CD4-positive, alpha-beta memory T cell (primary cell): Measurements from ENCODE around the gene ABCF2. TPM values are rescaled to one million over a fixed set of nuclear protein-coding genes. Genes with fewer than 3 reads are reported as not detected.

Source experiments
- CTCF ChIA-PET: fragments of 350-600 bp; sonication (Branson Sonifier 250); formaldehyde crosslinking; loops from one replicate; lab custom pipeline; 2021; ENCODE audit warnings: inconsistent platforms; ENCODE audit not compliant: partially characterized antibody; lab: Charles Lee
- POLR2A ChIA-PET: fragments of 350-600 bp; sonication (Branson Sonifier 250); formaldehyde crosslinking; loops from one replicate; lab custom pipeline; 2021; ENCODE audit not compliant: partially characterized antibody; lab: Charles Lee
- DNase-seq, 5 donors: peaks; one replicate each; pipeline versions ENCODE4 v3.0.0 to v3.0.0-alpha.2; 2020 to 2022; ENCODE audit warnings: mixed read lengths in 1 of 5
- H3K27ac ChIP-seq: one replicate; pipeline ENCODE4 v1.7.0; 2013; ENCODE audit warnings: low read depth, low read length
- H3K27me3 ChIP-seq: 2 replicates; pipeline ENCODE4 v1.7.0; 2013; ENCODE audit warnings: mild to moderate bottlenecking, low read length, moderate library complexity; ENCODE audit not compliant: insufficient read depth
- H3K36me3 ChIP-seq: 2 replicates; pipeline ENCODE4 v1.7.0; 2013; ENCODE audit warnings: mild to moderate bottlenecking, low read length, moderate library complexity; ENCODE audit not compliant: insufficient read depth
- H3K4me1 ChIP-seq: 2 replicates; pipeline ENCODE4 v1.7.0; 2013; ENCODE audit warnings: mild to moderate bottlenecking, low read length, moderate library complexity; ENCODE audit not compliant: insufficient read depth
- H3K4me3 ChIP-seq, 2 donors: one replicate each; pipeline ENCODE4 v1.7.0; 2013; ENCODE audit warnings: low read length in 2 of 2, mild to moderate bottlenecking in 1 of 2
- H3K9me3 ChIP-seq, 2 donors: one replicate each; pipeline ENCODE4 v1.7.0; 2013; ENCODE audit warnings: low read length in 2 of 2, control low read depth in 1 of 2; ENCODE audit not compliant: control insufficient read depth in 1 of 2
- H3K27ac Mint-ChIP-seq, 7 donors: one replicate each; pipeline ENCODE4 v1.8.0; 2020 to 2021; ENCODE audit warnings: mixed read lengths in 7 of 7, mild to moderate bottlenecking in 6 of 7, inconsistent platforms in 3 of 7, moderate library complexity in 3 of 7
- H3K27me3 Mint-ChIP-seq, 2 donors: one replicate each; pipeline ENCODE4 v1.8.0; 2020 to 2021; ENCODE audit warnings: mixed read lengths in 2 of 2
- H3K36me3 Mint-ChIP-seq, 2 donors: one replicate each; pipeline ENCODE4 v1.8.0; 2020 to 2021; ENCODE audit warnings: mixed read lengths in 2 of 2, inconsistent platforms in 1 of 2, mild to moderate bottlenecking in 1 of 2
- H3K4me1 Mint-ChIP-seq, 4 donors: one replicate each; pipeline ENCODE4 v1.8.0; 2020 to 2021; ENCODE audit warnings: mixed read lengths in 4 of 4, mild to moderate bottlenecking in 1 of 4
- H3K4me3 Mint-ChIP-seq, 8 donors: one replicate each; pipeline ENCODE4 v1.8.0; 2020 to 2021; ENCODE audit warnings: mixed read lengths in 8 of 8, mild to moderate bottlenecking in 7 of 8, moderate library complexity in 6 of 8, inconsistent platforms in 3 of 8
- H3K9me3 Mint-ChIP-seq, 8 donors: one replicate each; pipeline ENCODE4 v1.8.0; 2020 to 2021; ENCODE audit warnings: mixed read lengths in 8 of 8, mild to moderate bottlenecking in 5 of 8, inconsistent platforms in 3 of 8, moderate library complexity in 1 of 8
- intact Hi-C: fragments of 100-400 bp; cut with micrococcal nuclease; formaldehyde crosslinking; loops from one replicate; pipeline ENCODE4 v1.15.1; 2023
- polyA plus RNA-seq, 2 donors: library from polyadenylated mRNA; unstranded; fragments of 300-500 nt; fragmentation: Illumina TruSeq; gene quantifications; one replicate each; pipeline ENCODE4 v1.2.3, GENCODE V29; 2021
- total RNA-seq, 2 experiments: library from RNA; stranded (reverse); gene quantifications; one replicate each; pipeline ENCODE4 v1.2.3, GENCODE V29; 2021

The ABCF2 gene
- total and polyA plus RNA-seq, 4 experiments from 2014 or later, result 31.4 to 37.3 (median 34.4) TPM

GRCh38 chr7:151195616-151196450 lies 31.2 kb downstream of the ABCF2 start:
- Mint-ChIP-seq H3K27me3 (no peaks in the 10 kb centered on the region), H3K36me3 (no peaks in the 10 kb centered on the region), H3K9me3 (no peaks in the 10 kb centered on the region), H3K4me1 (peaks cover 3 to 17% (median 11%) of the 10 kb centered on the region in 4 donors), H3K27ac (no peak overlapping the region), H3K4me3 (no peak overlapping the region)
- Histone ChIP-seq H3K27me3 (peaks cover 9% of the 10 kb centered on the region), H3K36me3 (no peaks in the 10 kb centered on the region), H3K4me3 (no peak overlapping the region), H3K4me1 (peaks cover 21% of the 10 kb centered on the region), H3K27ac (no peak overlapping the region), H3K9me3 (no peaks in the 10 kb centered on the region)
- POLR2A ChIA-PET, result no interaction called here
- intact Hi-C loops, result no loop called here
- CTCF ChIA-PET, result interaction anchor here (1.1 kb wide), 1 partner anchor 11 kb away, joined by 3 read pairs; no protein-coding TSS in a partner anchor
- no peak for DNase-seq

GRCh38 chr7:151194188-151194587 lies 32.8 kb downstream of the ABCF2 start:
- no peak overlapping the region for H3K4me3 Mint-ChIP-seq
- no peaks in the 10 kb centered on the region for H3K36me3 ChIP-seq
- no peaks in the 10 kb centered on the region for H3K9me3 ChIP-seq
- no peak overlapping the region for H3K27ac ChIP-seq
- H3K27me3 Mint-ChIP-seq, result no peaks in the 10 kb centered on the region
- no peaks in the 10 kb centered on the region for H3K9me3 Mint-ChIP-seq
- POLR2A ChIA-PET, result no interaction called here
- H3K4me1 Mint-ChIP-seq, result peaks cover 3 to 17% (median 11%) of the 10 kb centered on the region in 4 donors
- H3K4me1 ChIP-seq, result peaks cover 21% of the 10 kb centered on the region
- intact Hi-C loops, result no loop called here
- H3K4me3 ChIP-seq, result no peak overlapping the region
- peak overlapping the region in 1 of 7 donors; percentile 62 for H3K27ac Mint-ChIP-seq
- H3K27me3 ChIP-seq, result peaks cover 9% of the 10 kb centered on the region
- DNase-seq, result no peak
- no peaks in the 10 kb centered on the region for H3K36me3 Mint-ChIP-seq
- CTCF ChIA-PET, result interaction anchor here (0.8 kb wide), 1 partner anchor 50 kb away, joined by 3 read pairs; no protein-coding TSS in a partner anchor

GRCh38 chr7:151193203-151193978 lies 33.6 kb downstream of the ABCF2 start:
- Histone ChIP-seq H3K27me3 (peaks cover 9% of the 10 kb centered on the region), H3K4me3 (no peak overlapping the region), H3K9me3 (no peaks in the 10 kb centered on the region), H3K4me1 (peaks cover 21% of the 10 kb centered on the region), H3K27ac (no peak overlapping the region), H3K36me3 (no peaks in the 10 kb centered on the region)
- Mint-ChIP-seq H3K4me1 (peaks cover 3 to 17% (median 11%) of the 10 kb centered on the region in 4 donors), H3K27me3 (no peaks in the 10 kb centered on the region), H3K27ac (no peak overlapping the region), H3K4me3 (peak overlapping the region in 1 of 8 donors; percentile 12), H3K36me3 (no peaks in the 10 kb centered on the region), H3K9me3 (no peaks in the 10 kb centered on the region)
- intact Hi-C loops, result no loop called here
- POLR2A ChIA-PET, result no interaction called here
- CTCF ChIA-PET, result interaction anchor here (1.2 kb wide), 1 partner anchor 51 kb away, joined by 3 read pairs; no protein-coding TSS in a partner anchor
- DNase-seq, result no peak

- no peak overlapping the region for H3K27ac Mint-ChIP-seq
- Histone ChIP-seq H3K27me3 (peaks cover 9% of the 10 kb centered on the region), H3K9me3 (no peaks in the 10 kb centered on the region), H3K27ac (no peak overlapping the region), H3K4me1 (peaks cover 21% of the 10 kb centered on the region), H3K36me3 (no peaks in the 10 kb centered on the region), H3K4me3 (no peak overlapping the region)
- no peak for DNase-seq
- peaks cover 3 to 17% (median 11%) of the 10 kb centered on the region in 4 donors for H3K4me1 Mint-ChIP-seq
- no peaks in the 10 kb centered on the region for H3K9me3 Mint-ChIP-seq
- ChIA-PET POLR2A (no interaction called here), CTCF (interaction anchor here (1.1 kb wide), 1 partner anchor 68 kb away, joined by 4 read pairs; no protein-coding TSS in a partner anchor)
- intact Hi-C loops, result no loop called here
- no peak overlapping the region for H3K4me3 Mint-ChIP-seq
- no peaks in the 10 kb centered on the region for H3K27me3 Mint-ChIP-seq
- H3K36me3 Mint-ChIP-seq, result no peaks in the 10 kb centered on the region
Measured at GRCh38 chr7:151192002-151192539, 34.9 kb downstream of the ABCF2 start.

- peaks cover 9% of the 10 kb centered on the region for H3K27me3 ChIP-seq
- H3K4me1 ChIP-seq, result peaks cover 21% of the 10 kb centered on the region
- H3K27ac ChIP-seq, result no peak overlapping the region
- H3K4me3 ChIP-seq, result no peak overlapping the region
- H3K36me3 Mint-ChIP-seq, result no peaks in the 10 kb centered on the region
- intact Hi-C loops, result no loop called here
- ChIA-PET CTCF (interaction anchor here (1.1 kb wide), 1 partner anchor 67 kb away, joined by 4 read pairs; no protein-coding TSS in a partner anchor), POLR2A (no interaction called here)
- no peaks in the 10 kb centered on the region for H3K36me3 ChIP-seq
- no peaks in the 10 kb centered on the region for H3K27me3 Mint-ChIP-seq
- H3K9me3 ChIP-seq, result no peaks in the 10 kb centered on the region
- DNase-seq, result no peak
- H3K4me1 Mint-ChIP-seq, result peaks cover 3 to 17% (median 11%) of the 10 kb centered on the region in 4 donors
- H3K4me3 Mint-ChIP-seq, result no peak overlapping the region
- H3K27ac Mint-ChIP-seq, result no peak overlapping the region
- no peaks in the 10 kb centered on the region for H3K9me3 Mint-ChIP-seq
Measured at GRCh38 chr7:151191544-151191943, 35.5 kb downstream of the ABCF2 start.

GRCh38 chr7:151189038-151189437 lies 38.0 kb downstream of the ABCF2 start:
- H3K27ac ChIP-seq, result no peak overlapping the region
- Mint-ChIP-seq H3K9me3 (peaks cover 0 to 1% (median 0%) of the 10 kb centered on the region in 8 donors), H3K4me3 (no peak overlapping the region), H3K4me1 (peaks cover under 1 to 6% (median under 1%) of the 10 kb centered on the region in 4 donors), H3K27ac (no peak overlapping the region), H3K27me3 (no peaks in the 10 kb centered on the region), H3K36me3 (no peaks in the 10 kb centered on the region)
- peaks cover 3% of the 10 kb centered on the region for H3K4me1 ChIP-seq
- H3K9me3 ChIP-seq, result no peaks in the 10 kb centered on the region
- ChIA-PET POLR2A (no interaction called here), CTCF (no interaction called here)
- H3K27me3 ChIP-seq, result no peaks in the 10 kb centered on the region
- DNase-seq, result no peak
- no peaks in the 10 kb centered on the region for H3K36me3 ChIP-seq
- intact Hi-C loops, result no loop called here
- H3K4me3 ChIP-seq, result no peak overlapping the region

- H3K9me3 Mint-ChIP-seq, result peaks cover 0 to 1% (median 0%) of the 10 kb centered on the region in 8 donors
- no peak for DNase-seq
- H3K27ac ChIP-seq, result no peak overlapping the region
- H3K4me1 ChIP-seq, result no peaks in the 10 kb centered on the region
- H3K27me3 Mint-ChIP-seq, result no peaks in the 10 kb centered on the region
- H3K27me3 ChIP-seq, result no peaks in the 10 kb centered on the region
- ChIA-PET POLR2A (no interaction called here), CTCF (no interaction called here)
- H3K36me3 ChIP-seq, result no peaks in the 10 kb centered on the region
- no peaks in the 10 kb centered on the region for H3K36me3 Mint-ChIP-seq
- no peaks in the 10 kb centered on the region for H3K4me1 Mint-ChIP-seq
- H3K27ac Mint-ChIP-seq, result no peak overlapping the region
- intact Hi-C loops, result no loop called here
- H3K4me3 Mint-ChIP-seq, result no peak overlapping the region
- H3K4me3 ChIP-seq, result no peak overlapping the region
- H3K9me3 ChIP-seq, result no peaks in the 10 kb centered on the region
Measured at GRCh38 chr7:151188252-151188542, 38.8 kb downstream of the ABCF2 start.
